IMR-90 (cell line): Measurements from ENCODE around the gene HADH.

Experiments
- CTCF ChIP-seq: conservative IDR thresholded peaks from 2 replicates; pipeline ENCODE4 v1.5.1; 2012; ENCODE audit warnings: mild to moderate bottlenecking, low read depth, low read length, improper control_type of control experiment
- POLR2A ChIP-seq: IDR thresholded peaks from 2 replicates; pipeline ENCODE4 v1.6.1; 2012; ENCODE audit warnings: mild to moderate bottlenecking, low read depth, low read length

GRCh38 chr4:108060686-108061321 is 71.1 kb downstream of the HADH start:
- TF ChIP-seq POLR2A (no peak), CTCF (no peak)
